ENCODE measurements around the gene PLCG2. TPM values are rescaled to one million over a fixed set of nuclear protein-coding genes. Genes with fewer than 3 reads are reported as not detected.
A peak's percentile ranks its signal among the peaks of the same experiment; 100 is the strongest.
"Not testable (repeated sequence)": the region's sequence is repeated elsewhere in the genome, so short reads cannot be mapped to it uniquely, and the experiment has no call there.

Gene PLCG2
- polyA plus RNA-seq, 2 of the 4 experiments (the other 2 are of a cell fraction) = 2.8 to 6.0 TPM

DNA sequence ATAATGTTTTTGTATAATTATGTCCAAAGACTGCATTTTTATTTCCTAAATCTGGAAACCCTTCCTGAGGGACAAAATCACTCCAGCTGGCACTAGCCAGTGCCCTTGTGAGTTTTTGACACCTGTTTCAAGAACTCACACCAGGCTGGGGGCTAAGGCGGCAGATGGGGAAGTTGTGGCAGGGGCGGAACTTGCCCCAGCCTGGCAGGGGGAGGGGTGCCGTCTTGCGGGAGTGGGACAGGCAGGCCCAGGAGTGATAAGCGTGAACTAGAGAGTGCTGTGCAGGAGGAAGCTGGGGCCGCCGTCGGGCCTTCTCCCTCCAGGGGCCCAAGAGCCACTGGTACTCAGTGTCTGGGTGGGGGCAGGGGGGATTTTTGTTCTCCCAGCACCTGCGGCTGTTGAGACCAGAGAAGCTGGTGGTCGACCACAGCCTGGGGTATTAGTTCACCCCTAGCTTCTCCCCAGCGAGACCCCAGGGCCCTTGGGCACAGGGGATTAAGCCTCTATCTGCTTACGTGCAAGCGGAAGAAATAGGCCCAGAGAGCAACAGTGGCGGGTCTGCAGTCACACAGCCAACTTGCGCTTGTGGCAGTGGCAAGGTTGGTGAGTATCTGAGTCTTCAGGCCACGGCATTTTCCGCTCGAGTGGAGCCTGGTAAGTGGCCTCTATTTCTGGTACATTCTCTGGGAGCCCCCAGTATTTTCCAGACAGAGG, 40.2 kb upstream of the PLCG2 start:
- ChIA-PET CTCF (interaction anchor here (0.9 to 9.9 kb wide), 22 partner anchors 8 to 734 kb away, joined by 3 to 91 read pairs (median 4); partner anchors contain the start of genes ATMIN and PLCG2), POLR2A (no interaction called here)
- no peak overlapping the region for H3K4me3 ChIP-seq
- FAIRE-seq (no peak), ATAC-seq (no peak), DNase-seq (ENCODE audit: low read depth in 1 of 2, low spot score in 1 of 2) (no peak)
- peaks cover 13% of the 10 kb centered on the region for H3K4me1 ChIP-seq
- WGBS (ENCODE audit: missing lambda C conversion rate) = 73% methylated on average over 13 of the region's 18 CpGs
- H3K27ac ChIP-seq = peak overlapping the region in 1 of 2 experiments; percentile 78; a peak in 4 of 6 replicates
- TF ChIP-seq, protein P1, sequence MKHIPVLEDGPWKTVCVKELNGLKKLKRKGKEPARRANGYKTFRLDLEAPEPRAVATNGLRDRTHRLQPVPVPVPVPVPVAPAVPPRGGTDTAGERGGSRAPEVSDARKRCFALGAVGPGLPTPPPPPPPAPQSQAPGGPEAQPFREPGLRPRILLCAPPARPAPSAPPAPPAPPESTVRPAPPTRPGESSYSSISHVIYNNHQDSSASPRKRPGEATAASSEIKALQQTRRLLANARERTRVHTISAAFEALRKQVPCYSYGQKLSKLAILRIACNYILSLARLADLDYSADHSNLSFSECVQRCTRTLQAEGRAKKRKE (CRISPR knock-in tag; IDR thresholded peaks at IDR 0.05; ENCODE audit: low read depth) = no peak
- no peak for TF ChIP-seq ZNF302 (CRISPR knock-in tag; IDR thresholded peaks at IDR 0.05)
- no peaks in the 10 kb centered on the region for H3K9me3 ChIP-seq
- peak overlapping the region; percentile 80; the same call in 1 of the 3 replicates for H3K4me2 ChIP-seq

DNA sequence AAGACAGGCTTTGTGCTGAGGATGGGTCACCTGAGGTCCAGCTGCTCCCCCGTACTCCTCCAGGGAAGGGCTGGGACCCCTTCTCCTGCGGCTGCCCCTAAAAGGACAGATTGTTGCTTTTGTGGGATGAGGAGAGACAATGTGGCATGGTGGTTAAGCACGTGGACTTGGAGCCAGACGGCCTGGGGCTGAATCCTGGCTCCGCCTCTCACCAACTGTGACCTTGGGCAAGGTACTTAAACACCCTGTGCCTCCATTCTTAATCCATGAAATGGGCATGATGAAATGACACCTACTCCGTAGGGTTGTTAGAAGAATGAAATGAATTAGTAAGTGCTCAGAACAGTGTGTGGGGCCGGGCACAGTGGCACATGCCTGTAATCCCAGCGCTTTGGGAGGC, 39.6 kb upstream of the PLCG2 start:
- no peak for TF ChIP-seq POLR2A (IDR thresholded peaks at IDR 0.05; ENCODE audit: low read length)
- TF ChIP-seq CBX8 (IDR thresholded peaks at IDR 0.05) = no peak
- TF ChIP-seq KDM1A (IDR thresholded peaks at IDR 0.05; ENCODE audit: low read depth) = no peak
- TF ChIP-seq ZC3H11A (IDR thresholded peaks at IDR 0.05) = no peak
- TF ChIP-seq SREBF2 (IDR thresholded peaks at IDR 0.05) = no peak
- TF ChIP-seq CBX2 (IDR thresholded peaks at IDR 0.05; ENCODE audit: borderline replicate concordance, low read depth) = no peak
- no peak for TF ChIP-seq RFX5 (IDR thresholded peaks at IDR 0.05)
- TF ChIP-seq MAFK (IDR thresholded peaks at IDR 0.05; ENCODE audit: partially characterized antibody) = no peak
- TF ChIP-seq HOXB5 (CRISPR knock-in tag; IDR thresholded peaks at IDR 0.05) = no peak
- no peak for TF ChIP-seq ESRRA (IDR thresholded peaks at IDR 0.05; ENCODE audit: borderline replicate concordance, low read length)
- Histone ChIP-seq H3K4me2 (no peak overlapping the region), H3K4me1 (peaks cover 13% of the 10 kb centered on the region), H3K9me3 (no peaks in the 10 kb centered on the region), H3K27ac (peak overlapping the region in 1 of 2 experiments; percentile 78; a peak in 2 of 6 replicates), H3K4me3 (no peak overlapping the region)
- DNase-seq (ENCODE audit: low read depth in 1 of 2, low spot score in 1 of 2) = no peak
- FAIRE-seq = no peak
- WGBS (ENCODE audit: missing lambda C conversion rate) = 87% methylated on average over 8 of the region's 8 CpGs
- ATAC-seq = no peak
- CTCF ChIA-PET = interaction anchor here (1.0 to 9.9 kb wide), 15 partner anchors 9 to 735 kb away, joined by 3 to 91 read pairs (median 5); partner anchors contain the start of gene ATMIN
- POLR2A ChIA-PET = no interaction called here

DNA sequence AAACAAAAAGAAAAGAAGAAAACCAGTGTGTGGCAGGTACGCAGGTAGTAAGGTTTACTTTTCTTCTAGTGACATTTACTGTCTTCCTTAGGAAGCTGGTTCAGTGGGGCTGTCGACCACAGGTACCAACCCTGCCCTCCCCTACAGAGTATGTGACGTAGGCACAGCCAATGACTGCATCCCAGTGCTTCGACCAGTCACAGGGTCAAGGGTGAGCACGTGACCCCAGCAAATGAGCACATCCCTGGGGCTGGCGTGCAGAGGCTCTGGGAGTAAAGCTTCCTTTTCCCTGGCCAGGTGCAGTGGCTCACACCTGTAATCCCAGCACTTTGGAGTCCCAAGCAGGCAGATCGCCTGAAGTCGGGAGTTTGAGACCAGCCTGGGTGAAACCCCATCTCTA, 38.9 kb upstream of the PLCG2 start:
- ATAC-seq = peak in 1 of 2 experiments; percentile 33; a peak in 2 of 6 replicates
- ChIA-PET CTCF (interaction anchor here (0.6 to 9.9 kb wide), 8 partner anchors 10 to 762 kb away, joined by 3 to 91 read pairs (median 8); no protein-coding TSS in a partner anchor), POLR2A (no interaction called here)
- TF ChIP-seq ZC3H11A (IDR thresholded peaks at IDR 0.05) (no peak), CBX2 (IDR thresholded peaks at IDR 0.05; ENCODE audit: borderline replicate concordance, low read depth) (no peak), RFX5 (IDR thresholded peaks at IDR 0.05) (no peak), CHD4 (IDR thresholded peaks at IDR 0.05; ENCODE audit: borderline replicate concordance) (no peak)
- TF ChIP-seq, protein P2, sequence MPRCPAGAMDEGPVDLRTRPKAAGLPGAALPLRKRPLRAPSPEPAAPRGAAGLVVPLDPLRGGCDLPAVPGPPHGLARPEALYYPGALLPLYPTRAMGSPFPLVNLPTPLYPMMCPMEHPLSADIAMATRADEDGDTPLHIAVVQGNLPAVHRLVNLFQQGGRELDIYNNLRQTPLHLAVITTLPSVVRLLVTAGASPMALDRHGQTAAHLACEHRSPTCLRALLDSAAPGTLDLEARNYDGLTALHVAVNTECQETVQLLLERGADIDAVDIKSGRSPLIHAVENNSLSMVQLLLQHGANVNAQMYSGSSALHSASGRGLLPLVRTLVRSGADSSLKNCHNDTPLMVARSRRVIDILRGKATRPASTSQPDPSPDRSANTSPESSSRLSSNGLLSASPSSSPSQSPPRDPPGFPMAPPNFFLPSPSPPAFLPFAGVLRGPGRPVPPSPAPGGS (IDR thresholded peaks at IDR 0.05) = no peak
- TF ChIP-seq, protein P3, sequence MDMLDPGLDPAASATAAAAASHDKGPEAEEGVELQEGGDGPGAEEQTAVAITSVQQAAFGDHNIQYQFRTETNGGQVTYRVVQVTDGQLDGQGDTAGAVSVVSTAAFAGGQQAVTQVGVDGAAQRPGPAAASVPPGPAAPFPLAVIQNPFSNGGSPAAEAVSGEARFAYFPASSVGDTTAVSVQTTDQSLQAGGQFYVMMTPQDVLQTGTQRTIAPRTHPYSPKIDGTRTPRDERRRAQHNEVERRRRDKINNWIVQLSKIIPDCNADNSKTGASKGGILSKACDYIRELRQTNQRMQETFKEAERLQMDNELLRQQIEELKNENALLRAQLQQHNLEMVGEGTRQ (IDR thresholded peaks at IDR 0.05) = 0 out of 2 replicates have a peak, but pooled peaks have one; percentile 42
- Histone ChIP-seq H3K27ac (peak overlapping the region in 1 of 2 experiments; percentile 46; a peak in 3 of 6 replicates), H3K4me1 (peaks cover 9% of the 10 kb centered on the region), H3K9me3 (no peaks in the 10 kb centered on the region), H3K4me3 (no peak overlapping the region), H3K4me2 (no peak overlapping the region)
- 71% methylated on average over 8 of the region's 8 CpGs for WGBS (ENCODE audit: missing lambda C conversion rate)
- DNase-seq (ENCODE audit: low read depth in 1 of 2, low spot score in 1 of 2) = no peak
- FAIRE-seq = no peak

DNA sequence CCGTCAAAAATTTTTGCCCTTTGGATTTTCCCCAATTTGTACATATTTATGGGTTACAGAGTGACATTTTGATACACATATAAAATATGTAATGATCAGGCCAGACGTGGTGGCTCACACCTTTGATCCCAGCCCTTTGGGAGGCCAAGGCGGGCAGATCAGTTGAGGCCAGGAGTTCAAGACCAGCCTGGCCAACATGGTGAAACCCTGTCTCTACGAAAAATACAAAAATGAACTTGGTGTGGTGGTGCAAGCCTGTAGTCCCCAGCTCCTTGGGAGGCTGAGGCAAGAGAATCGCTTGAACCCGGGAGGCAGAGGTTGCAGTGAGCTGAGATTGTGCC, 37.7 kb upstream of the PLCG2 start:
- H3K4me1 ChIP-seq; H3K4me3 ChIP-seq; H3K4me2 ChIP-seq; FAIRE-seq; DNase-seq (ENCODE audit: low read depth in 1 of 2, low spot score in 1 of 2); H3K9me3 ChIP-seq; POLR2A ChIA-PET; ATAC-seq; H3K27ac ChIP-seq: not testable (repeated sequence)
- 78% methylated on average over 6 of the region's 6 CpGs for WGBS (ENCODE audit: missing lambda C conversion rate)
- CTCF ChIA-PET = interaction anchor here (1.8 to 3.2 kb wide), 3 partner anchors 11 to 737 kb away, joined by 7 to 14 read pairs (median 10); no protein-coding TSS in a partner anchor
